ENCODE results near the gene SUB1. TPM values are rescaled to one million over a fixed set of nuclear protein-coding genes. Genes with fewer than 3 reads are reported as not detected.
"Not testable (repeated sequence)": the region's sequence is repeated elsewhere in the genome, so short reads cannot be mapped to it uniquely, and the experiment has no call there.

The SUB1 gene
- 138 TPM for total RNA-seq

DNA sequence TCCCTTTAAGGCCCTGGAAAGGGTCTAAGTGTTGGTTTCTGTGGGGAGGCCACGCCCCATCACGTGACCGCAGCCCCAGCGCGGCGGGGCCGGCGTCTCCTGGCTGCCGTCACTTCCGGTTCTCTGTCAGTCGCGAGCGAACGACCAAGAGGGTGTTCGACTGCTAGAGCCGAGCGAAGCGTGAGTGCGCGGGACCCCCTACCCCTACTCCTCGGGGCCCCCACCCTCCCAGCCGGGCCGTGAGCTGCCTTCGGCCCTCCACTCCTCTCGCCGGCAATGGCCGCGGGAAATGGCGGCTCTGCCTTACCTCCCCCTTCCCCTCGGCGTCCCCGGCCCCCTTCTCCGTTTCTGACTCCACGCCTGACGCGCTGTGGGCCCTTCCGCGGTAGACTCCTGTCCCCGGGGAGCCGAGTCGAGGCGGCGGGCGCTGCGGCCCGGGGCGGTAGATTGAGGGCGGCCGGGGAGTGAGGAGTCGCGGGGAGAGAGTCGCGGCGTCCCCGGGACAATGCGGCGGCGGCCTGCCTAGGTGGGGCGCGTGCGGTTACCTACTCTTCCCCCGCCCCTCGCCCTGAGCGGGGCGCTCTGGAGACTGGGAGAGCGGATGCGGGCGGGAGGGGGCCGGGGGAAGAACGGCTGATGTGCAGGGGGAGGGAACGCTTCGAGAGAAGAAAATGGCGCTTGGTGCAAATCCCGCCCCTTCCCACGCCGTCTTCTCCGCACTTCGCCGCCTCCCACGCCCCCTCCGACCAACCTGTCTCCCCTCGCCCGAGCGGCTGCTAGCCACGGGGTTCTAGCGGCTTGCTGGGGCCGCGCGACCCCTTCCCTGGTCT lies at the start of gene SUB1:
Gene SUB1 (plus strand): TSS at position 112 of the 830 bp plus-strand sequence. CDS start 2,956 bp downstream, outside the sequence.
- DNase-seq (ENCODE audit: low spot score): peak; percentile 93

DNA sequence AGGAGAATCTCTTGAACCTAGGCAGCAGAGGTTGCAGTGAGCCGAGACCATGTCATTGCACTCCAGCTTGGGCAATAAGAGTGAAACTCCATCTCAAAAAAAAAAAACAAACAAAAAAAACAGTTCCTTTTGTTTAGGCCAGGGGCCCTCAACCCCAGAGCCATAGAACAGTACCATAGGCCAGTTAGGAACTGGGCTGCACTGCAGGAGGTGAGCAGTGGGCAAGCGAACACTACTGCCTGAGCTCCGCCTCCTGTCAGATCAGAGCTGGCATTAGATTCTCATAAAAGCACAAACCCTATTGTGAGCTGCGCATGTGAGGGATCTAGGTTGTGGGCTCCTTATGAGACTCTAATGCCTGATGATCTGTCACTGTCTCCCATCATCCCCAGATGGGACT lies 49.1 kb upstream of the SUB1 start:
- no peak for DNase-seq (ENCODE audit: low spot score)

DNA sequence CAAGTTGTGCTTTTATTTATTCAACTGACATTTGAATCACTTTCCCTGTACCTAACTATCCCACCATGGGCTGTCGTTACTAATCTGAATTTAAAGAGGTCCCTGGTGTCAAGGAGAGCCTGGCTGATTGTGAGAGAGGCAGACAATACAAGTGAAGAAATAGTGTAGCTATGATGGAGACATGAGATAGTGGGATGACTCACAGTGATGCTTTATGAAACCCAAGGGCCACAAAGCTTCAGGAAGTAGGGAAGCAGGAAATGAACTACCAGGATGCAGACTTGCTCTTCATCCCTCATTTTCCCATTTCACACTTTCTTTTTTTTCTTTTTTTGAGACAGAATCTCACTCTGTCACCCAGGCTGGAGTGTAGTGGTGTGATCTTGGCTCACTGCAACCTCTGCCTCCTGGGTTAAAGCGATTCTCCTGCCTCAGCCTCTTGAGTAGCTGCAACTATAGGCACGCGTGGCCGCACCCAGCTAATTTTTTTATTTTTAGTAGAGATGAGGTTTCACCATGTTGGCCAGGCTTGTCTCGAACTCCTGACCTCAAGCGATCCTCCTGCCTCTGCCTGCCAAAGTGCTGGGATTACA lies 47.8 kb upstream of the SUB1 start:
- DNase-seq (ENCODE audit: low spot score): not testable (repeated sequence)

DNA sequence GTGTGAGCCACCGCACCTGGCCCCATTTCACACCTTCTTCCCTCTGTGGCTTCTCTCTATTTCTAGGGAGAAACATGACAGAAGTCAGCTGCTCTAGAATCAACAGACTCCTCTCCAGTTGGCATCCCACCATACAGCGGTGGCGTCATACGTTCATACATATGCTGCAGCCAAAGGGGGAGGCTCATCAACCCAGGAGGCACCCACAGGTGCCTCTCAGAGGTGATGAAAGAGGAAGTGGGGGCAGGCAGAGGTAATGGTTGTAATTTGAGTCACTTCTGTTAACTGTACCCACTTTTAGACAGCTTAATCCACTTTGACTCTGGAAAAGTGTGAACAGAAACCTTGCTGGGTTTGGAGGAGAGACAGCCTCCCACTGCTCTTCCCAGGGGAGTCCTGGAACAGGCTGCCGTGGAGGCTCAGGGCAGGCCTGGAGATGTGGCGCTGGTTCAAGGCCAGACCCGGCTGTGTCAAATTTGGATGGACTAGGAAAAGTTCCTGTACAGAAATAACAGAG lies 47.3 kb upstream of the SUB1 start:
- no peak for DNase-seq (ENCODE audit: low spot score)

DNA sequence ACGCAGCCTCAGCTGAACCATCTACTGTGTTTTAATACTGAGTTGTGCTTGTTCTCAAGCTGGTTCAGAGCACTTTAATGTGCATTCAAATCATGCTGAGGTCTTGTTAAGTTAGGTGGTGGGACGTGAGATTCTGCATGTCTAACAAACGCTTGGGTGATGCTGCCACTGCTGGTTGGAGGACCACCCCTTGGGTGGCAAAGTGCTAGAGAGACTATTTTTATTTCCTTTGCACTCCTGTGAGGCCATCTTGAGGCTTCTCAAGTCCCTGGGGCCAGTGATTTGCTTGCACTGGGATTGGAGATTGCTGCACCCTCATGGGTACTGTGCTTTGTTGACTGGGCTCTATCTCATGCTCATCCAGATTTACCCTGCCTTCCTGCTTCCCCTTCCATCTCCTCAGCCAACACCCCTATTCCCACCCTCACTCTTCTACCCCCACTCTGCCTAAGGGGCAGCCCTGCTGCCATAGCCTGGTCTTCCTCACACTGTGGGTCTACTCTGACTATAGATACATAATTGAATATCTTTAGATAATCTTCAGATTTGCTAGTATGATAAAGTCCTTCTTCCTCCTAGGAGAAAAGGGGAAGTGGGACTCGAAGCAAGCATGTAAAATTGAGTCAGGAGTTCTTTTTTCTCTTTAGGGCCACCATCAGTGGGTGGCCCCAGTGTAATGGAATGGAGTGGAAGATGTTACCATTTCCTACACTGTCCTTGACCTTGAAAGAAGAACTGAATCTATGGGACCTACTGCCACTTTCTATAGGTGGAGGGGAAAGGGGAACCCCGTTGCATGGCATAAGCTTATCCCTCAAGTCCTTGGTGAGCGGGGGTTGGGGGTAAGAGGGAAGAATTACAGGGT lies 45.1 kb upstream of the SUB1 start:
- DNase-seq (ENCODE audit: low spot score): no peak

DNA sequence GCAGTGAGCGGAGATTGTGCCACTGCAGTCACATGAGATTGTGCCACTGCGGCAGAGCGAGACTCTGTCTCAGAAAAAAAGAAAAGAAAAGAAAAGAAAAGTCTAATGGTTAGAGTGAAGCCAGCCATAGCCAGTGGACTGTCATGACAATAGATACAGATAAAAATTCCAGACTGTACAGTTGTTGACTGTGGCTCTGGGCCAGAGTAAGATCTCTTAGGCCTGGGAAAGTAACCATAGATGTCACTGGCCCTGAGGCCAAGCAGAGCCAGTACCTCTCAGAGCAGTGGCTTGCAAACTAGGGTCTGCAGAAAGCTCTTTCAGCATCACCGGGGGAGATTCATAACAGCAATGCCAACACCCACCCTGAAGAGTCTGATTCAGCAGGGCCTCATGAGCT lies 44.1 kb upstream of the SUB1 start:
- DNase-seq (ENCODE audit: low spot score): no peak

DNA sequence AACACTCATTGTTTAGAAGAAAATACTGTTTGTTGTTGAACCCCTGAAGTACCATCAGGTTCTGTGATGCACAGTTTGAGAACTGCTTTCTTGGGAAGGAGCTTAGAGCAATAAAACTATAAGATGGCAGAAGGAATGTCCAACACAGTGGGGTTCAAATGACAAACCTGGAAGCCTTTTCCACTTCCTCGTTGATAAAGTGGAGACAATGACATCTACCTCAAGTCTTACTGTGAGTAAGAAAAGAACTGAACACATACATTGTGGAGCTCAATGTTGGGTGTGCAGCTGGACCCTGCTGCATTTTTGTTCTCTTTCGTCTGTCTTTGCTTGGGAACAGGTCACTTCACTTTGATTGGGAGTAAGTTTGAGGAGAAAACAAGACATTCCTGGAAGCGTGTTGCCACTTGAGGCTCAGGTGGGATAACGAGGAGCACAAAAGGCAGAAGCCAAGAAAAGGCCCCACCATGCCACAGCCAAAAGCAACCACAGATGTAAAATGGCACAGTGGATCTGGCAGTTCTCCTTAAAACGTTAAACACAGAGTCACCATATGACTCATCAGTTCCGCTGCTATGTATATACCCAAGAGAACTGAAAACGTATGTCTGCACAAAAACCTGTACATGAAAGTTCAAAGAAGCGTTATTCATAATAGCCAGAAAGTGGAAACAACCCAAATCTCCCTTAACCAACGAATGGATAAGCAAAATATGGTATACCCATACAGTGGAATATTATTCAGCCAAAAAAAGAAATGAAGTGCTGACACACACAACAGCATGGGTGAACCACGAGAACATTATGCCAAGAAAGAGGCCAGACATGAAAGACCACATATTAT lies 42.9 kb upstream of the SUB1 start:
- no peak for DNase-seq (ENCODE audit: low spot score)

DNA sequence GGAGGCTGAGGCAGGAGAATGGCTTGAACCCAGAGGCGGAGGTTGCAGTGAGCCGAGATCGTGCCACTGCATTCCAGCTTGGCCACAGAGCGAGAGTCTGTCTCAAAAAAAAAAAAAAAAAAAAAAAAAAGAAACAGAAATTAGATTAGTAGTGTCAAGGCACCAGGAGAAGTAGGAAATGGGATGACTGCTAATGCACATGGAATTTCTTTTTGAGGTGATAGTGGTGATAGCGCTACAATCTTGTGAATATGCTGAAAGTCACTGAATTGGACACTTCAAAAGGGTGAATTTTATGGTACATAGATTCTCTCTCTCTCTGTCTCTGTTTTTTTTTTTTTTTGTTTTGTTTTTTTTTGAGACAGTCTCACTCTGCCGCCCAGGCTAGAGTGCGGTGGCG lies 42.1 kb upstream of the SUB1 start:
- DNase-seq (ENCODE audit: low spot score): no peak

DNA sequence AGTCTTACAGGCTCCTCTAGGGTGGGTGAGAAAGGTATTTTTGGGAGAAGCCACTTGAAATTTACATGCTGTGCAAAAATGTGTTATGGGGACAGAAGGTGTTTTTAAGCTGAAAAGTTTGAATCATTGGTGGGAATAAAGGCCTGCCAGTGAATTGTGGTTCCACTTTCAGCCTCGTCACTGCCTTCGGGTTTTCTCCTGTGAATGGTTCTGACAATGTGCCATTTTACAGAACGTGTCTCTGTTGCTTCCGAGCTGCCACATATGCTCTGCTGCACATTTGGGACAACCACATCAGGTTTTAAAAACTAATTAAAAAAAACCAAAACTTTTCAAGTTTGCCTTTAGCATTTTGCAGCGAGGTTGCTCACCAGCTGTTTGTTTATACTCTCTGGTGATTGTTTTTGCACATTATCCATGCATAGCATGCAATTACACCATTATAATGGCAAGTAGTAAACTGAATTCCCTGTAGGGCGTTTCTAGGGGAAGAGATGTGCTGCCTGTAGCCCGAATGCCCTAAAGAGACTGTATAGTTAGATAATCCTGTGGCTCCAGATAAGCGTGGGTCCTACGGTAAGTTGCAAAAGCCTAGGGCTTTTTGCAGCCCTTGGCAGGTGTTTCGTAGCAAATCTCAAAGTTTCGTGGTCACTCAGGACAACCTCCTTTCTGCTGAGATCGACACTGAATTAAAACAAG lies 40.1 kb upstream of the SUB1 start:
- no peak for DNase-seq (ENCODE audit: low spot score)

DNA sequence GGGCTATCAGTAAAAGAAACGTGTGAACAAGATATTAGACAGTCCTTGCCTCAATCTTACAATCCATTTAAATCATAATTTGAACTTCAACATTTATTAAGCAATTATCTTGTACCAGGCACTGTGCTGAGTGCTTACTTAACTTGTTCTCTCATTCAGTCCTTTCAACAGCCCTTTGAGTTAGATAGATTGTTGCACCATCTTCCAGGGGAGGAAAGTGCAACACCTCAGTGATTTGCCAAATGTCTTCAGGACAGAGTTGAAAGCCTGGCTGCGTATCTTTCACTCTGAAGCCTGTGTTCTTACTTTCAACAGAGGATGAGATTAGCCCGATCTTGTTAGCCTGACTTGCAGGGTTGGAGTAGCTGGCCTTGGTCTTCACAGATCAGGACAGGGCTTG lies 34.2 kb upstream of the SUB1 start:
- DNase-seq (ENCODE audit: low spot score): no peak

DNA sequence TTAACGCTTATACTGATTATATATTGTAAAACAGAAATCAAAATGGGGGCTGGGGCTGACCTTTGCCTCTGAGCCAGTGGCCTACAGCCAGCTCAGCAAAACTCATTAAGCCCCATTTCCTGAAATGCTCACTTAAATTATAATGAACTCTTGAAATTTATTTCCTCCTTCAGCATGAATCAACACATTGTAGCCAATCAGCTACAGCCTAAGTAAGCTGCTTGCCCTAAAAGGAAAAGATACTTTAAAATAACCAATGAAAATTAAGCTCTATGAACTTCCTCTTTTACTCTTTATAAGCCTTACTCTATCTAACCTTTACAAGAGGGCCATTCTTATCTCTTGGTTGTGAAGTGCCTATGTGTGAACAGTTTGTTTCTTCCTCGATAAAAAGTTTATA lies 33.5 kb upstream of the SUB1 start:
- DNase-seq (ENCODE audit: low spot score): no peak

DNA sequence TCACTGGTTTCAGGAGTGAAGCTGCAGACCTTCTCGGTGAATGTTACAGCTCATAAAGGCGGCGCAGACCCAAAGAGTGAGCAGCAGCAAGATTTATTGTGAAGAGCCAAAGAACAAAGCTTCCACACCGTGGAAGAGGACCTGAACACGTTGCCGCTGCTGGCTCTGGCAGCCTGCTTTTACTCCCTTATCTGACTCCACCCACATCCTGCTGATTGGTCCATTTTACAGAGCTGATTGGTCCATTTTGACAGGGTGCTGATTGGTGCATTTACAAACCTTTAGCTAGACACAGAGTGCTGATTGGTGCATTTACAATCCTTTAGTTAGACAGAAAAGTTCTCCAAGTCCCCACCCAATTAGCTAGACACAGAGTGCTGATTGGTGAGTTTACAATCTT lies 32.9 kb upstream of the SUB1 start:
- not testable (repeated sequence) for DNase-seq (ENCODE audit: low spot score)

DNA sequence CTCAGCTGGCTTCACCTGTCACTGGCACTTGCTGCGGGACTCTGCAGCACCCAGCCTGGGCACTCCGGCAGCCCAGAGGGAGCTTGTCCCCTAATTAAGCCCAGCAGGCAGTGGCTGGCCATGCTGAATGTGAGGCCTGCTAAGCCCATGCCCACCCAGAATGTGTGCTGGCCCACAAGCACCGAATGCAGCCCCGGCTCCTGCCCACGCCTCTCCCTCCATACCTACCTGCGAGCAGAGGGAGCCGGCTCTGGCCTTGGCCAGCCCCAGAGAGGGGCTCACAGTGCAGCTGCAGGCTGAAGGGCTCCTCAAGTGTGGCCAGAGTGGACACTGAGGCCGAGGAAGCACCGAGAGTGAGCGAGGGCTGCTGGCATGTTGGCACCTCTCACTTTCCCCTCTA lies 32.4 kb upstream of the SUB1 start:
- no peak for DNase-seq (ENCODE audit: low spot score)

DNA sequence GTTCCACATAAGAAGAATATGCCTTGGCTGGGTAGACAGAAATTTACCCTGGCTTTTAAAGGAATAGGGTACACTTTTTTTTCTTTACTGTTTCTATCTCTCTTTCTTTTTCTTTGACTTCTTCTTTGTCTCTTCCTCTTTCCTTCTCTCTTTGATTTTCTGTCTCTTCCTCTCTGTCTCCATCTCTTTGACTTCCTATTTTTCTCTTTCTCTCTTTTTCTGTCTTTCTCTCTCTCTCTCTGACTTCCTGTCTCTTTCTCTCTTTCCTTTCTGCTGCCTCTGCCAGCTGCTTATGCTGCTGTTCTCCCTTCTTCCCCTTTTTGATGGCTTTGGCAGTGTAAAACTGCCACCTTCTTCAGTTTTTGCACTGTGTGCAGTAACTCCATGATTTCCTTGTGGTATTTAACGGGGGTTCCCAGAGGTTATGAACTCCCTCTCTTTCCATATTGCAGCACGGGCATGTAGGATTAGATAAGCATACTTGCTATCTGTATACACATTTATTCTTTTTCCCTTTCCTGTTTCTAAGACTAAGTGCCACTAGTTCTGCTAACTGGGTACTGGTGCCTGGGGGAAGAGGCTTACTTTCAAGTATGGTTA lies 31.1 kb upstream of the SUB1 start:
- DNase-seq (ENCODE audit: low spot score): not testable (repeated sequence)

DNA sequence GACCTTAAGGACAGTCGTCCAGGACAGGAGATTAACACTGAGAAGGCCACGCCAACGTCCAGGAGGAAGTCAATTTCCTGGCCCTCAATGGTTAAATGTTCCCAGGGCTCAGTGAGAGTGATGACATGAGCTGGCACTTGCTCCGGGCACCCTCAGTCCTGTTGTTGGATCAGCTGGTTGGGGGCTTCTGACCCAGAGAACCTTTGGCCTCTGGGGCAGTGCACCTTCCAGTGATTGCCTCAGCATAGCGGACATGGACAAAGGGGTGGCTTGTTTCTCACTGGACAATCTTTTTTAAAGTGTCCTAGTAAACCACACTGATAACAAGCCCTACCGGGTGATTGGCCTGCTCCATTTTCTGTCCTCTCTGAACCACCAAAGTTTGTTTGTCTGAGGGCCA lies 28.8 kb upstream of the SUB1 start:
- not testable (repeated sequence) for DNase-seq (ENCODE audit: low spot score)

DNA sequence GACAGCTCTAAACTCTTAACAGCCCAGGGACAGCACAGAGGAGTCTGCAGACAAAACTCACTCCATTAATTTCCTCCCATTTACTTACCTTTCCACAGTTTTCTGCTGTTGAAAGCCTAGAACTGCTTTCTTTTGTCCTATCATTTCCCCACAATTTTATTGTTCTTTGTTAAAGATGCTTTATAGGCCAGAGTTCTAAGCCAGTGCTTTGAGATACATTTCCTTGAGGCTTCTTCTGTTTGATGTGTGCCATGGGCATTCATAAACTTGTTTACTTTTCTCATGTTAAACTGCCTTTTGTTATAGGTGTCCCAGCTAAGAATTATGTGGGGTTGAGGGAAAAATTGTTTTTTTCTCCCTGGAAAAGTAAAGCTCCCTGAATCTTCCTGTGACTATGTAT lies 25.9 kb upstream of the SUB1 start:
- DNase-seq (ENCODE audit: low spot score): no peak

DNA sequence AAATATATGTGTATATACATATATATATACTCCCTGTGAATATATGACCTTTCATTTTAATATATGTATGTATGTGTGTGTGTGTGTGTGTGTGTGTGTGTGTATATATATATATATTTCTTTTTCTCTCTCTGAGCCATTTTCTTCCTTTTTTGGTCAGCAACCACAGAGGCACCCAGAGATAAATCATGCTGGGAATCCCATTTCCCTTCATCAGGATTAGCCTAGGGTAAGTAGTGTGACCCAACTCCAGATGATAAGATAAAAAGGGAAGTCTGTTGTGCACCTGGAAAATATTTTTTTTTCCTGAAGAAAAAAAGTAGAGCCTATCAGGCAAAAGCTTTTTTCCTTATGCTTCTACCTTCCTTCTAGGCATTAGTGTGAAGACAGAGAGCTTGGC lies 25.4 kb upstream of the SUB1 start:
- no peak for DNase-seq (ENCODE audit: low spot score)

DNA sequence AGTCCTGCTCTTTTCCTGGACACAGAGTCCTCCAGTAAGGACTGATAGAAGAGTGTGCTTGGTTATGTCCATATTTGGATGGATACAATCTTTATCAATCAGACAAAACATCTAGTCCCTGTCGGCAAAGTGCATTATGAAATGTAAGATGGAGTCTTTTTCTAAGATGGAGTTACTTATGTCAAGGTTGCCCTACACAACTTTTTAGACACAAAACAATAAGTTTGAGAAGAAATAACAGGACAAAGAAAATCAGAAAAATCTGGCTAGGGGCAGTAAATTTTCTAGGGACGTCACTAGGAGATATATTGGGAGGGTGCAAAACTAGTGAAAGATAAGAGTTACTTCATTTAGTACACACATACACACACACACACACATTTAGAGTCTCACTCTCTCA lies 23.3 kb upstream of the SUB1 start:
- DNase-seq (ENCODE audit: low spot score): no peak

DNA sequence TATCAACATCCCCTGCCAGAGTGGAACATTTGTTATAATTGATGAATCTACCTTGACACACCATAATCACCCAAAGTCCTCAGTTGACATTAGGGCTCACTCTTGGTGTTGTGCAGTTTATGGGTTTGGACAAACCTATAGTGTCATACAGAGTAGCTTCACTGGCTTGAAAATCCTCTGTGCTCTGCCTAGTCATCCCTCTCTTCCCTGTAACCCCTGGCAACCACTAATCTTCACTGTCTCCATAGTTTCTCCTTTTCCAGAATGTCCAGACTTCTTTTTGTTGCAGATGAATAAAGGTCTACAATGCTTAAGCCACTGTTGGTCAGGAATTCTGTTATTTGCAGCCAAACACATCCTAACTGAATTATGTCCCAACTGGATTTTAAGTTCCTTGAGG lies 22.5 kb upstream of the SUB1 start:
- DNase-seq (ENCODE audit: low spot score): no peak

DNA sequence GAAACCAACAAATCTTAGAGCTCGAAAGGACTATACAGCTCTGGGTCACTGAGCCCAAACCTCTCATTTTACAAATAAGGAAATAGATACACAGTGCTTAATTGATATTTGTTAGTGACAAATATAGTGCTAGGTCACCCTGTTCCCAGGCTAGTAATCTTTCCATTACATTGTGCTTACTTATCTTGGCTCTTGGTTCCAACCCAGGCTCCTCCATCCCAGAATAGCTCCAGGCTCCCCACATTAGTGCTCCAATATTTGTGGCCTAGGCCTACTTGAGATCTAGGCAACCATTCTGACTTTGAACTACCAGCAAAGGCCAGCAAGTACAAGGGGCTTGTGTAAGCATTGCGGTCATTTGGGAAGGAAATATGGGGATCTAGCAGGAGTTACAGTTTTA lies 21.7 kb upstream of the SUB1 start:
- no peak for DNase-seq (ENCODE audit: low spot score)

Data from ureter (tissue), 1 donor.